HG03097 (cell line): ENCODE data around the gene NEURL4.

ENCODE experiments used
- ATAC-seq: cut with Tn5 transposase; IDR thresholded peaks from one replicate; pipeline ENCODE4 v1.9.1; 2021; ENCODE audit not compliant: unreplicated experiment, low FRiP score

The NEURL4 gene

DNA sequence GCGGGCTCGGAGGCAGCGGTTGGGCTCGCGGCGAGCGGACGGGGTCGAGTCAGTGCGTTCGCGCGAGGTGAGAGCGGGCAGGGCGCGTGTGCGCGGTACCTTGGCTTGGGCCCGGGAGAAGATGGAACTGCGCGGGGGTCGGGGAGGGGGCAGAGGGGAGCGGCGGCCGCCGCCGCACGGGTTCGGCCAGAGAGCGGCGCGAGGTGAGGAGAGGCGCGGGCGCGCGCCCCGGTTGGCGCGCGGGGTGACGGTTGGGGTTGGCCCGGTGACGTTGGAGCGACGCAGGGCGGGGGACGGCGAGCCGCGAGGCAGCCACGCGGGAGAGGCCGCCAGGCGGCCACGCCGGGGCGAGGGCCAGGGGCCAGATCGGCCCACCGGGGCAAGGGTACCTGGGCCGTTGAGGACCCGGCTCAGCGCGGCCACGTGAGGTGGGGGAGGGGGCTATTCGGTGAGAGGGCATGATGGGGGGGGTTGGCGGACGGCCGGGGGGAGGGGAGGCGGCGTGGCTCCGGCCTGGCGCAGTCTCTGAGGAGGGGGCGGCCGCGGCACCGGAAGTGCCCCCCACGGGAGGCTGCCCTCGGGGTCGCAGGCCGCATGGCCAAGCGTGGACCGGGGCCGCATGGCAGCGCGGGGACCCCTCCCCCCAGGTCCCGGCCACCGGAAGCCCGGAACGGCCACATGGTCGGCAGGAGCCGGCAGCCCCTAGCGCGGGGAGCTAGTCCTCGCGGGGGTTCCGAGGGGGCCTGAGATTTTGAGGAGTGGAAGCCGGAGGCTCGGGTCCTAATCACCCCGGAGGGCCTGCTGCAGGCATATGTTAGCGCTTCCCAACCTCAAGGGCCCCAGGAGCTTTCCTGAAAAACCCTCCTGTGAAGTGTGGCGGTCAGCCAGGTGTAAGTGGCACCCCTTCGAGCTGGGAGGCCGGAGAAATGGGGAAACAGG lies 21.2 kb downstream of the NEURL4 start:
- peak; percentile 1 for ATAC-seq

DNA sequence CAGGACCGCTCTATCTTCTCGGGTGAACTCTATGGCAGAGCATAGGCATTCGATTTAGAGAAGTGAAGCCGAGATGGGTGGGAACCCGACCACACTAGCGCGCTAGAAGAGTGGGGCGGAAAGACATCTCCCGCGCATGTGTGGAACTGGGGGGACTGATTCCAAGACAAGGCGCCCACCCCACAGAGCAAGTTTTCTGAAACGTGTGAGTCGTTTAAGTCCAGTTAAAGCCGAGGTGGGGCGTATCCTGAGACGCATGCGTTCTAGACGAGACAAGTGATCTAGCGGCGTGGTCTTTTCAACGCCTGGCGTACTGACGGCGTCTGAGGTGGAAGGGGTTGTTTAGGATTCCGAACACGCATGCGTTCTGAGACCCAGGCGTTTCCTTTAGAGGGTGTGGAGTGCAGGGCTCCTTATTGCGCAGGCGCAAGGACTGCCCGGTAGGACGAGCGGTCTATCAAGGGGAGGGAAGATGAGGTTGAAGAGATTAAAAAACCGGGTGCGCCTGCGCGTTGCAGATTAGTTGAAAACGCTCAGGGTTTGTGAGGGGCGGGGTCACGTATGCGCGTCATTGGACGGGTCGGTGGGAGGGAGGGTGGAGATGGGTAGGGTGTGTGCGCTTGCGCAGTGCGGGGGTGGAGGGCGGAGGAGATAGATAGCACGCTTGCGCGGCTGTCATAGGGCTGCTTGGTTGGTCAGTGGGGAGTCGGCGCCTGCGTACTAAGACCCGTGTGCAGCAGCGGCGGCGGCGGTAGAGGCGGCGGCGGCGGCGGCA lies 22.0 kb downstream of the NEURL4 start, which contains the start of gene EIF5A:
Gene EIF5A (plus strand): TSS at position 718 of the 775 bp plus-strand sequence. CDS start 2,008 bp downstream, outside the sequence.
- ATAC-seq, result peak; percentile 67

DNA sequence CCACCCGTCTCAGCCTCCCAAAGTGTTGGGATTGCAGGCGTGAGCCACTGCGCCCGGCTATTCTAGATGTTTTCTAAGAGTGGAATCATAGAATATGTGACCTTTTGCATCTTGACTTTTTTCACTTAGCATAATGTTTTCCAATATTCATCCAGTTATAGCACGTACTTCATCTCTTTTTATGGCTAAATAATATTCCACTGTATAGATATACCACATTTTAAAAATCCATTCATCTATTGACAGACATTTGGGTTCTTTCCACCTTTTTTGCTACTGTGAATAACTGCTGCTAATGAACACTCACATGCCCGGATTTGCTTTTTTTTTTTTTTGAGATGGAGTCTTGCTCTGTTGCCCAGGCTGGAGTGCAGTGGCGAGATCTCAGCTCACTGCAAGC lies 25.0 kb downstream of the NEURL4 start:
- ATAC-seq, result no peak

DNA sequence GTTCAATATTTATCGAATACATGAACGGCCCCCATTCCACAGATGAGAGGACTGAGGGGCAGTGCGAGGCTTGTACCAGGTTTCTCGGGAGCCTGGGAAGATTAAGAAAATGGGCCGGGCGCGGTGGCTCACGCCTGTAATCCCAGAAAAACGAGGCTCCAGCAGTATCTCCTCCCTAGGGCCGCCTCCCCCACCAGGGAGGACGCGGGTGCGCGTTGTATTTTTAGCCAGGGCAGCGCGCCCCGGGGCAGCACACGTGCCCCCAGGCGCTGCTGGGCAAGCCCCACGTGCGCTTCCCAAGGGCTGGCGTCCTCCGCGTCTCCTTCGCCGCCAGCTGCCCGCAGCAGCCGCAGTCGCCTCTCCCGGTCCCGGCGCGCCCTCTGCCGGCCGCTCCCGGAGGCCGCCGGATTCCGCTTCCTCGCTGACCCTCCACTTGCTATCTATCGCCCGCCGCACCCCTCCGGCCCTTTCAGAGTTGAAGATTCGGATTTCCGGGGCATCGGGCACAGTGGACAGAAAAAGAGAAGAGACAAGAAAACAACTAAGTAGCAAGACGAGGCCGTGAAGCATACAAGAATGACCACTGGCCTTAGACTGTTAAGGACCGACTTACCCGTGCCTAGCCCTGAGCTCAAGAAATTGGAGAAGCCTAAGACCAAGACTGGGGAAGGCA lies 32.8 kb downstream of the NEURL4 start:
- ATAC-seq, result no peak

DNA sequence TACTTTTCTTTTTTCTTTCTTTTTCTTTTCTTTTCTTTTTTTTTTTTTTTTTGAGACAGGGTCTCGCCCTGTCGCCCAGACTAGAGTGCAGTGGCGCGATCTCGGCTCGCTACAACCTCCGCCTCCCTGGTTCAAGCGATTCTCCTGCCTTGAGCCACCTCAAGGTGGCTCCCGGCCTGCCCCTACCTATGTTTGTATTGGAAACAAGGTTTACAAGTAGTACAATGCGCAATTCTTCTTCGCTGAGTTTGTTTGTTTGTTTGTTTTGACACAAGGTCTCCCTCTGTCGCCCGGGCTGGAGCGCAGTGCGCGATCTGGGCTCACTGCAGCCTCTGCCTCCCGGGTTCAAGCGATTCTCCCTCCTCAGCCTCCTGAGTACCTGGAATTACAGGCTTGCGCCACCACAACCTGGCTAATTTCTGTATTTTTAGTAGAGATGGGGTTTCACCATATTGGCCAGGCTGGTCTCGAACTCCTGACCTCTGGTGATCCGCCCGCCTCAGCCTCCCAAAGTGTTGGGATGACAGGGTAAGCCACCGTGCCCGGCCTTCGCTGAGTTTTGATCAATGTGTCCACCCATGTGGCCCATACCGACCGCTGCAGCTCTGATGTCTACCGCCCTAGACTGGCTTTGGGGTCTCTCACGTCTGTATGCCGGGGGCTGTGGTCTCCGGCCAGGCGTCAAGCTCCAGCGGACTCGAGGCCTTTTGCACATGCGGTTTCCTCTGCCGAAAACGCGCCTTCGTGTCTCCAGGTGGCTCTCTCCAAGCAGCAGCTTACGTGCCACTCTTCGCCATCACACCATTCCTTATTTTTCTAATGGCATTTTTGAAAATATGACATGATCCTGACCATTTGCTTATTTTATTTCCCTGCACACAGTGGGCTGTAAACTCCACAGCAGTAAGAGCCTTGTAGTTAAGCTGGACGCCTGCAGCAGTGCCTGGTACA lies 33.6 kb downstream of the NEURL4 start:
- no peak for ATAC-seq

DNA sequence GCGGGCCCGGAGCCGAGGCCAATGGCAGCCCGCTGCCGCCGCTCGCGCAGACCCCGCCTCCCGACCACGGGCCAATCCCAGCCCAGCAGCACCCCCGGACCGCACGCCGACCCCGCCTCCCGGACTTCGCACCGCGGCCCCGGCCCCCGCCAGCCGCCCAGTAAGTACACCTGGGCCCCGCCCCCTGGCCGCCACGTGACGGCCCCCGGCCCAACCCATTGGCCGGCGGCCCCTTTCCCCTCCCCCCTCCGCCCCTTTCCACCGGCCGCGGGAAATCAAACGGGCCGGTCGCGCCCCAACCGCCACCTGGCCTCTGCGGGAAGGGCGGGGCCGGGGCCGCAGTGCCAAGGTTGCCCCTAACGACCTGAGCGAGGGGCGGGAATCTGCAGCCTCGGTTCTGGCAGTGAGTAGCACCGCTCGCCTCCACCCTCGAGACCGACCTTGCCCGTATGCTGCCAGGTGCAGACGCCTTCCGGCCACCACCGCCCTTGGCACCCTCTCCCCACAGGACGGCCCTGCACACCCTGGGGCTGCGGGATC lies 34.5 kb downstream of the NEURL4 start, which contains the start of gene YBX2:
Gene YBX2 (minus strand): TSS at position 26 of the 540 bp plus-strand sequence. CDS start 139 bp downstream, outside the sequence.
- peak; percentile 36 for ATAC-seq

DNA sequence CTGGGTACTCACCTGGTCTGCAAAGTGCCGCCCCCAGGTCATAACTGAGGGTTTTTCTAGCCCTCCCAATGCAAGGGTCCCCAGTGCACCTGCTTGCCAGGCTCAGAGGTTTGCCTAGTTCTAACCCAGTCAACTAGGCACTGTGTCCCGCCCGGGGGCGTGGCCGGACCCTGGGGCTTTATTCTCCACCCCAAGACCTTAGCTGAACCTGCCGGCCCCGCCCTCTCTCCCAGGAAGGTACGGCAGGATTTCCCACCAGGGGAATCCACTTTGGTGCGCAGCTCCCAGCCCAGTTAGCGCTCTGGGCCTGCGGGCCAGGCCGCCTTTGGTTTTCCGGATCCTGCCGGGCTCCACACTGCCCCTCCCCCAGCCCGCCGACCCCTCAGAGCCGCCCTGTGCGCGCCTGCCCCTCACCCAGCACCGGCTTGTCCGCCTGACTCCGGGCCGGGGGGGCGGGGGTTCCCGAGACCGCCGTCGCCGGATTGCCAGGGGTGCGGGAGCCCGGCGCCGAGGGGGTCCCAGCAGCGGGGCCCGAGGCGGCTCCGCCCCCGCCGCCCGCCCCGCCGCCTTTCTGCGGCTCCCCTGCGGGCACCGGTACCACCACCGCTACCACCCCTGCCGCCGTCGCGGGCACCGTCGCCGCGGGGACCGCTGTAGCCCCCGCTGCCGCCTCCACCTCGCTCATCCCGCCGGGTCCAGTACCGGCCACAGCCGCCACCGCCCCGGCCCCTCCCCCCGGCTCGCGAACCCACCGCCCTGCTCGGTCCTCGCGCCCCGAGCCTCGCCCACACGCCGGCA lies 35.1 kb downstream of the NEURL4 start:
- no peak for ATAC-seq

DNA sequence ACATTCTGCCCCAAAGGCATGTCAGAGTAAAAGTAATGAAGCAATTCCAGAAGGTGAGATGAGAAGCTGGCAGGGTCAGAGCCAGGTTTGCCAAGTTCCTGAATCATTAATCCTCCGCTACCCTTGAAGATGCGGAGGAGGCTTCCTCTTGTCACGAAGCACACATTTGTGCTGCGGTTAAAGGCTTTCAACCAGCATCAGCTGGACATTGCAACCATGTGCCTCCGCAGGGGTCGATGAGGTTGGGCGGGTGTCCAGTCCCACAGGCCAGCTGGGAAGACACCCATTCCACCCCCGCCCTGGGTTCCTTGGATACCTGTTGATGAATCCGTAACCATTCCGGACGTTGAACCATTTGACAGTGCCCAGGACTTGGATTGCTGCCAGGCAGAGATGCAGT lies 36.0 kb downstream of the NEURL4 start:
- no peak for ATAC-seq

DNA sequence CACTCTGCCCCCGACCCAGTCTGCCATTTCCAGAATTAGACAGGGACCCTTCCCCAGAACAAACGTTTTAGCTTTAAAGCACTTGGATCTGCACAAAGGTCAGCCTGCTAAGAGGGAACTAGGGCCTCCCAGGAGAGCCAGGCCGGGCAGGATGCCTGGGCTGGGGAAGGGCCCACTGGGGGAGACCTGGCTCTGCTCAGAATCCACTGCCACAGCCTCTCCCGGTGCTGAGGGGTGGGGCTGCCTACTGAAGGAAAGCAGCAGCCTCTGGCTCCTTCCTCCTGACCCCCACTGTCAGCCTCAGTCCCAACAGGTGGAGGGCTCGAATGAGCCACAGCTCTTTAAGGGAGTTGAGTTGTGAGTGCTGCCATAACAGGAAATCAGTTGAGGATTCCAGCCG lies 36.4 kb downstream of the NEURL4 start:
- no peak for ATAC-seq

DNA sequence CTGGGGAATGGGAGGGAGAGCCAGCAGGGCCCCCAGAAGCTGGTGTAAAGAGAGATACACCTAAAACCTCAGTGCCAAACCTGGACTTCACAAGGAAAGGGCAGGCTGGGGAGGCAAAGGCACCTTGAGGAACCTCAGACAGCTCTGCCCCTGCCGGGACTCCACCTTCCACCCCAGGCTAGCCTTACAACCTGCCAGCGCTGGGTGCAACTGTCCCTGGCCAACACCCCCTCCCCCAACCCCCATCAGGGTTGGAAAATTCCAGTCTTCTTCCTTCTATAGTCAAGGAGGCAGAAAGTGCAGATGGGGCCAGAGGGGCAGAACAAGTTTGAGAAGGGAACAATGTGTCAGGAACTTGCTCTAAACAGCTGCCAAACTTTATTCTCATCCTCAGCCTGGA lies 36.9 kb downstream of the NEURL4 start:
- ATAC-seq, result no peak

DNA sequence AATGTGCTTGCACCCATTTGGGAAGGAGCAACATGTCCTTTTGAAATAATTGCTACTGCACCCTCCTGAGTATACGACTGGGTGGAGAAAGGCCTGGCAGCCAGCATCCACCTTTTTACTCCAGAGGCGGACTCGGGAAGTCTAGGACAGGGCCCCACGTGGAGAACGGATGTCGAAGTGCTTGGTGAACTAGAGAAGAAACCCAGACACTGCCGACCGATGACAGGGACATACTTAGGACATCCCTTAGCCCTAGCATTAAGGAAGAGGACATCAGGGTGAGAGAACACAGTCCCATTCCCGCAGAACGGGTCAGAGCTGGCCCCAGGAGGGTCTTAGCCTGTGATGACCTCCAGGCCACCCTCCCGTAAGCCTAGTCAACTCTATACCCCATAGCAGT lies 38.5 kb downstream of the NEURL4 start:
- no peak for ATAC-seq

DNA sequence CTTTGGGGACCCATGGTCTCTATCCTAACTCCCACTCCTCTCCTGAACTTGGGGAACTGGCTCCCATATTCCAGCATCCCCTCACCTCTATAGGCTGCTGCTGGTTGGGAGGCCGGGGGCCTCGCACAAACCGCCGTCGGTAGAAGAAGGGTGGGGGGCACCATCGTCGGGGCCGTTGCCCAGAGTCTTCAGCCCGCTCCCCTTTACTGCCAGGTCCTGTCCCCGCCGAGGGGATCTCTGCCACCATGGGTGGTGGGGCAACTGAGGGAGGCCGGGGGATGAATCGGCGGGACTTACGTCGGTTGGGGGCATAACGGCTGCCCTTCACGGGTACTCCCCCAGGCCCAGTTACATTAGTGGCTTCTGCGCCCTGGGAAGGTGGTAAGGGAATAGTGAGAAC lies 39.0 kb downstream of the NEURL4 start:
- no peak for ATAC-seq

DNA sequence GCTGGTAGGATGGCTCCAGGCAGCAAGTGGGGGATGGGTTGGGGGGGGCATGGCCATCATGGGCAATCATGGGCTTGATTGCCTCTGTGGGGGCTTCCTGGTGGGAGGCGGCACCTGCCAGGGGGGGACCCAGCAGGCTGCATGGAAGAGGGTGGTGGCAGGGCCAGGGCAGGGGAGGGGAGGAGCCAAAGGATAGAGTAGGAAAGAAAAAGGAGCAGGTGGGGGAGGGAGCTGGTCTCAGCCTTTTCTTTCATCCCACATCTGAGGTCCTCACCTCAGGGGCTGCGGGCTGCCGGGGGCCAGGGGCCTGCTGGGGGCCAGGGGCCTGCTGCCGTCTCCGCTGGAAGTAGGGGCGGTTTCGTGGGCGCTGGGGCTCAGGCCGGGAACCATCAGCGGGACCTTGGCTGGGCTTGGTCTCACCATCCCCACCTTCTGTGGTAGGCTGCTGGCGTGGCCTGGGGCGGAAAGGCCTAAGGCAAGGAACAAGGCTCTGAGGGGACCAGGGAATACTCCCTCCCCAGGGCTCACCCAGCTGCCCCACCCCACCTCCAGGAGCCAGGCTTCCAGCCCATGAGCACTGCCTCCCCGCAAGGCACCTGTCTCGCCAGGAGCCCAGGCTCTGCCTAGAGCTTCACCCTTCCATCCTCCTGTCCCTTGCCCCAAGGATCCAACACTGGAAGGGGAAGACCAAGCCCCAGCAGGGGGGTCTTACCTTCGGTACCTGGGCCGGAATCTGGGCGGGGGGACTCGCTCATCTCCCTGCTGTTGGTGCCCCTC lies 39.7 kb downstream of the NEURL4 start:
- ATAC-seq, result no peak

DNA sequence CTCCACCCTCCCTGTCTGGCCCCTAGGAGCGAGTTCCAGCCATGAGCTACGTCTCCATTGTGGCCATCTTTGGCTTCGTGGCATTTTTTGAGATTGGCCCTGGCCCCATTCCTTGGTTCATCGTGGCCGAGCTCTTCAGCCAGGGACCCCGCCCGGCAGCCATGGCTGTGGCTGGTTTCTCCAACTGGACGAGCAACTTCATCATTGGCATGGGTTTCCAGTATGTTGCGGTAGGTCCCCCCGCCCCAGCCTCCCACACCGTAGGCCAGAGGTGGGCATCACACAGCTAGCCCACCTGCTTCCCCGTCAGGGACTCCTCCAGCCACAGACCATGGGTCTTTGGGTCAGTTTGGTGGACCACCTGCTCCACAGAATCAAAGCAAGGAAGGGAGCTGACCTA lies 43.5 kb downstream of the NEURL4 start:
- no peak for ATAC-seq

DNA sequence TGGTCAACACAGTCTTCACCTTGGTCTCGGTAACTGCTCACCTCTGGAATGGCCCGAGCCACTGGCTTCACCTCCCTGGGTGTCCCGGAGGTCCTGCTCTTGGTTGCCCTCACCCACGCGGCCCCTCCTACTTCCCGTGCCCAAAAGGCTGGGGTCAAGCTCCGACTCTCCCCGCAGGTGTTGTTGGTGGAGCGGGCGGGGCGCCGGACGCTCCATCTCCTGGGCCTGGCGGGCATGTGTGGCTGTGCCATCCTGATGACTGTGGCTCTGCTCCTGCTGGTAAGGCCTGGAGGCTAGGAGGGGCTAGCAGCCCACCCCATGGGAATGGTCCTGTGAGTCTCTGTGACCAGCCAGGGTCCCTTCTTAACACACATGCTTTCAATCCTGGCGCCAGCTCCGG lies 44.2 kb downstream of the NEURL4 start:
- ATAC-seq, result no peak

DNA sequence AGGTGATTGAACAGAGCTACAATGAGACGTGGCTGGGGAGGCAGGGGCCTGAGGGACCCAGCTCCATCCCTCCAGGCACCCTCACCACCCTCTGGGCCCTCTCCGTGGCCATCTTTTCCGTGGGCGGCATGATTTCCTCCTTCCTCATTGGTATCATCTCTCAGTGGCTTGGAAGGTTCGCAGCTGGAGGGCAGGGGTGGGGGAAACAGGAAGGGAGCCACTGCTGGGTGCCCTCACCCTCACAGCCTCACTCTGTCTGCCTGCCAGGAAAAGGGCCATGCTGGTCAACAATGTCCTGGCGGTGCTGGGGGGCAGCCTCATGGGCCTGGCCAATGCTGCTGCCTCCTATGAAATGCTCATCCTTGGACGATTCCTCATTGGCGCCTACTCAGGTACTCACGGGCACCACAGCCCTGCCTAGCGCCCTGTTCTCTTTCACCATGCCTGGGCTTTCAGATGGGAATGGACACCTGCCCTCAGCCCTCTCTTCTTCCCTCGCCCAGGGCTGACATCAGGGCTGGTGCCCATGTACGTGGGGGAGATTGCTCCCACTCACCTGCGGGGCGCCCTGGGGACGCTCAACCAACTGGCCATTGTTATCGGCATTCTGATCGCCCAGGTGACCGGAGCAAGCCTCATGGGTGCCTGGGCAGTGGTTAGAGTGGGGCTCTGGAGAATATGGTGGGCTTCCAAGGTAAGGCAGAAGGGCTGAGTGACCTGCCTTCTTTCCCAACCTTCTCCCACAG lies 45.5 kb downstream of the NEURL4 start:
- no peak for ATAC-seq

DNA sequence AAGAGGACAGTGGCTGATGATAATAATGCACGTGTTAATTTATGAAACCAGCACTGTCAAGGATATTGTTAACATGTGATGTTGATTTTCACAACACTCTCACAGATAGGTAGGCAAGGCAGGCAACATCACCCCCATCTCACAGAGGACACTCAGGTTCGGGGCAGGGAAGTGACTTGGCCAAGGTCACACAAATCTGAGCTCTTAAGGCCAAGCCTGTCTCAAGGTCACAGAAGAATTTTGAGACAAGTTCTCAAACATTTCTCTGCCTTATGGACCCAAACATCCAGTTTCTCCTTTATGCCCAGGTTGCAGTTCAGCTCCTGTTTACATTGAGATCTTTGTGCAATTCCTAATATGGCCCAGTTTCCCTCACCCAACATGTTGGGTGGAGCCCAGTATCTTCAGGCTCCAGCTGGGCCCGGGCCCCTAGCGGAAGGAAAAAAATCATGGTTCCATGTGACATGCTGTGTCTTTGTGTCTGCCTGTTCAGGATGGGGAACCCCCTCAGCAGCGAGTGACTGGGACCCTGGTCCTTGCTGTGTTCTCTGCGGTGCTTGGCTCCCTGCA lies 46.3 kb downstream of the NEURL4 start:
- no peak for ATAC-seq
